Left kidney (tissue), 2 donors: ENCODE data around the gene CEP112. TPM values are rescaled to one million over a fixed set of nuclear protein-coding genes. Genes with fewer than 3 reads are reported as not detected.
"Not testable (repeated sequence)": the region's sequence is repeated elsewhere in the genome, so short reads cannot be mapped to it uniquely, and the experiment has no call there.

ENCODE experiments used
- DNase-seq: peaks from one replicate; pipeline ENCODE4 v3.0.0-alpha.2; 2013
- polyA plus RNA-seq: library from polyadenylated mRNA; unstranded; fragments of 120-200 nt; gene quantifications from one replicate; pipeline ENCODE4 v1.2.1, GENCODE V29; 2013; ENCODE audit not compliant: insufficient read length

CEP112 gene
- polyA plus RNA-seq, 1 donor = 16.5 TPM

- not testable (repeated sequence) for DNase-seq
These were observed 36.9 kb downstream of the CEP112 start for GRCh38 chr17:66155055-66155454.

- DNase-seq = no peak
These were observed 39.2 kb downstream of the CEP112 start for GRCh38 chr17:66152756-66153155.

GRCh38 chr17:66150708-66151107 is 41.2 kb downstream of the CEP112 start:
- no peak for DNase-seq

- DNase-seq = no peak
These were observed 42.4 kb downstream of the CEP112 start for GRCh38 chr17:66149562-66149961.

GRCh38 chr17:66146394-66146793 is 45.5 kb downstream of the CEP112 start:
- DNase-seq = no peak

GRCh38 chr17:66143657-66144282 is 48.2 kb downstream of the CEP112 start:
- DNase-seq = no peak

GRCh38 chr17:66142428-66142827 is 49.5 kb downstream of the CEP112 start:
- DNase-seq = no peak

GRCh38 chr17:66138120-66138519 is 53.8 kb downstream of the CEP112 start:
- DNase-seq = no peak

- no peak for DNase-seq
These were observed 56.0 kb downstream of the CEP112 start for GRCh38 chr17:66135896-66136295.

GRCh38 chr17:66135219-66135618 is 56.7 kb downstream of the CEP112 start:
- no peak for DNase-seq

GRCh38 chr17:66129759-66130158 is 62.2 kb downstream of the CEP112 start:
- no peak for DNase-seq

- DNase-seq = no peak
These were observed 65.7 kb downstream of the CEP112 start for GRCh38 chr17:66126231-66126630.

- DNase-seq = no peak
These were observed 68.8 kb downstream of the CEP112 start for GRCh38 chr17:66123163-66123562.

- DNase-seq = no peak
These were observed 76.7 kb downstream of the CEP112 start for GRCh38 chr17:66115246-66115645.

- DNase-seq = no peak
These were observed 77.3 kb downstream of the CEP112 start for GRCh38 chr17:66114609-66115008.

- DNase-seq = no peak
These were observed 84.2 kb downstream of the CEP112 start for GRCh38 chr17:66107731-66108130.

GRCh38 chr17:66098040-66098439 is 93.9 kb downstream of the CEP112 start:
- DNase-seq = no peak

- no peak for DNase-seq
These were observed 97.2 kb downstream of the CEP112 start for GRCh38 chr17:66094727-66095126.

- DNase-seq = no peak
These were observed 100.4 kb downstream of the CEP112 start for GRCh38 chr17:66091445-66092080.

- DNase-seq = no peak
These were observed 102.2 kb downstream of the CEP112 start for GRCh38 chr17:66089764-66090163.

GRCh38 chr17:66088173-66088572 is 103.8 kb downstream of the CEP112 start:
- no peak for DNase-seq

- no peak for DNase-seq
These were observed 104.9 kb downstream of the CEP112 start for GRCh38 chr17:66087073-66087472.

GRCh38 chr17:66085221-66085620 is 106.7 kb downstream of the CEP112 start:
- no peak for DNase-seq

GRCh38 chr17:66080670-66081069 is 111.3 kb downstream of the CEP112 start:
- DNase-seq = not testable (repeated sequence)
